ENCODE data around the gene SRXN1.
"Not testable (repeated sequence)": the region's sequence is repeated elsewhere in the genome, so short reads cannot be mapped to it uniquely, and the experiment has no call there.

The SRXN1 gene

GRCh38 chr20:647479-648019, 5.5 kb downstream of the SRXN1 start:
- no peak for TF ChIP-seq CTCF (IDR thresholded peaks at IDR 0.05; ENCODE audit: low read depth, low read length)
- DNase-seq (ENCODE audit: extremely low read depth, low read depth): no peak

- DNase-seq (ENCODE audit: extremely low read depth, low read depth): no peak
- TF ChIP-seq CTCF (IDR thresholded peaks at IDR 0.05; ENCODE audit: low read depth, low read length): no peak
Observed at GRCh38 chr20:646868-647233, 6.1 kb downstream of the SRXN1 start.

- no peak for DNase-seq (ENCODE audit: extremely low read depth, low read depth)
Observed at GRCh38 chr20:646107-646867, 6.7 kb downstream of the SRXN1 start.

GRCh38 chr20:645318-646106, 7.5 kb downstream of the SRXN1 start:
- TF ChIP-seq CTCF (IDR thresholded peaks at IDR 0.05; ENCODE audit: low read depth, low read length): peak; percentile 94
- DNase-seq (ENCODE audit: extremely low read depth, low read depth): no peak

More at GRCh38 chr20:646107-646867, 6.7 kb downstream of the SRXN1 start:
- TF ChIP-seq CTCF (IDR thresholded peaks at IDR 0.05; ENCODE audit: low read depth, low read length): no peak

GRCh38 chr20:644692-645317, 8.2 kb downstream of the SRXN1 start:
- no peak for DNase-seq (ENCODE audit: extremely low read depth, low read depth)
- TF ChIP-seq CTCF (IDR thresholded peaks at IDR 0.05; ENCODE audit: low read depth, low read length): no peak

GRCh38 chr20:642398-643174, 10.4 kb downstream of the SRXN1 start:
- no peak for DNase-seq (ENCODE audit: extremely low read depth, low read depth)
- TF ChIP-seq CTCF (IDR thresholded peaks at IDR 0.05; ENCODE audit: low read depth, low read length): no peak

- not testable (repeated sequence) for DNase-seq (ENCODE audit: extremely low read depth, low read depth)
Observed at GRCh38 chr20:642013-642397, 11.0 kb downstream of the SRXN1 start.
